Activated CD4-positive, alpha-beta T cell treated with anti-CD3 and anti-CD28 coated beads, Interleukin-2, amount 10 ng/mL, durations not matched to agents 7 days and 5 days (primary cell): ENCODE data around the gene LEMD2. TPM values are rescaled to one million over a fixed set of nuclear protein-coding genes. Genes with fewer than 3 reads are reported as not detected.
"Not testable (repeated sequence)": the region's sequence is repeated elsewhere in the genome, so short reads cannot be mapped to it uniquely, and the experiment has no call there.

Experiments
- CTCF ChIA-PET: fragments of 350-600 bp; sonication (Branson Sonifier 250); formaldehyde crosslinking; loops from one replicate; lab custom pipeline; 2021; ENCODE audit warnings: antibody characterized with exemption; lab: Charles Lee
- POLR2A ChIA-PET: fragments of 350-600 bp; sonication (Branson Sonifier 250); formaldehyde crosslinking; loops from one replicate; lab custom pipeline; 2021; ENCODE audit warnings: antibody characterized with exemption; lab: Charles Lee
- DNase-seq: peaks from one replicate; pipeline ENCODE4 v3.0.0-alpha.2; 2020
- H3K27ac Mint-ChIP-seq: one replicate; pipeline ENCODE4 v1.8.0; 2021; ENCODE audit warnings: mild to moderate bottlenecking, moderate library complexity, mixed read lengths
- H3K27me3 Mint-ChIP-seq: one replicate; pipeline ENCODE4 v1.8.0; 2021; ENCODE audit warnings: mixed read lengths
- H3K36me3 Mint-ChIP-seq: one replicate; pipeline ENCODE4 v1.8.0; 2021; ENCODE audit warnings: low read depth, mixed read lengths
- H3K4me1 Mint-ChIP-seq: one replicate; pipeline ENCODE4 v1.8.0; 2021; ENCODE audit warnings: mixed read lengths
- H3K4me3 Mint-ChIP-seq: one replicate; pipeline ENCODE4 v1.8.0; 2021; ENCODE audit warnings: mild to moderate bottlenecking, moderate library complexity, mixed read lengths
- H3K9me3 Mint-ChIP-seq: one replicate; pipeline ENCODE4 v1.8.0; 2021; ENCODE audit warnings: mixed read lengths
- total RNA-seq, 2 experiments: library from RNA; stranded (reverse); gene quantifications; one replicate each; pipeline ENCODE4 v1.2.3, GENCODE V29; 2021

LEMD2 gene
- total RNA-seq = 10 to 100 TPM; 73.1 to 74.1 TPM

DNA sequence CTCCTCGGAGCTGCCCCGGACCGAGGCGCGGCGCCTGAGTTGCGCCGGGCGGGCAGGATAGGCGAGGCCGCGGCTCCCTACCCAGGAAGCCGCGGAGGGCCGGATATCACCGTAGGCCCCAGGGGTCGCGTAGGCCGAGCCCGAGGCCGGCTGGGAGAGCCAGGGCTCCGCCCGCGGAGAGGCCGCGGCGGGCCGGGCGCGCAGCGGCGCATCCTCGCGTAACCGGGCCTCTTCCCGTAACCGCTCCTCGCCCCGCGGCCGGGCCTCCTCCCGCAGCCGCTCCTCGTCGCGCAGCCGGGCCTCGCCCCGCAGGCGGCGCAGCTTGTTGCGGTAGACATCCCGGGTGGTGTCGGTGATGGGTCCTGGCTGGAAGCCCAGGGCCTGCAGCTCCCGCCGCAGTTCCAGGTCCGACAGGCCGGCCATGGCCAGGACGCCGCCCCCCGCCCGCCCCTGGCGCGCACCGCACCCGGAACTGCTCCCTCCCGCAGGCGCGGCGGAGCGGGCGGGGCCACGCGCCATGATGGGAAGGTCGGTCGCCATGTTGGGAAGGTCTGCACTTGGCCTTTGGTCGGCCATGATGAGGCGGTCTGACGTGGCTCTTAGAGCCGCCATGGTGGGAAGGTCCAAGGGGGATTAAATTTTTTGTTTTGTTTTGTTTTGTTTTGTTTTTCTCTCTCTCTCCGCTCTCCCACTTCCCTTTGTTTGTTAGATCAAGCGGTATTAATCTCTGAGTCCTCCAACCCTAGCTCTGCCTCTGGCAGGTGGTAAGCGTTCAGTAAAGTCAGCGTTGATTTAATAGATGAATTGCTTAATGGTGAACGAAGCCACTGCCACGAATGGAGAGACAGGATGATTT lies at the start of gene LEMD2:
TSS of gene LEMD2 (minus strand) at position 437 of the 856 bp plus-strand sequence. CDS start at position 423, 14 bp downstream.
- Mint-ChIP-seq H3K27me3 (peaks cover 5% of the 10 kb centered on the region), H3K9me3 (no peaks in the 10 kb centered on the region), H3K4me1 (peaks cover 48% of the 10 kb centered on the region), H3K36me3 (peaks cover 26% of the 10 kb centered on the region), H3K27ac (peak within 1 kb of the TSS; percentile 95), H3K4me3 (peak within 1 kb of the TSS; percentile 85)
- ChIA-PET CTCF (interaction anchor here (0.5 to 1.1 kb wide), 2 partner anchors 106 to 126 kb away, joined by 3 to 4 read pairs; no protein-coding TSS in a partner anchor), POLR2A (no interaction called here)
- peak; percentile 89 for DNase-seq

DNA sequence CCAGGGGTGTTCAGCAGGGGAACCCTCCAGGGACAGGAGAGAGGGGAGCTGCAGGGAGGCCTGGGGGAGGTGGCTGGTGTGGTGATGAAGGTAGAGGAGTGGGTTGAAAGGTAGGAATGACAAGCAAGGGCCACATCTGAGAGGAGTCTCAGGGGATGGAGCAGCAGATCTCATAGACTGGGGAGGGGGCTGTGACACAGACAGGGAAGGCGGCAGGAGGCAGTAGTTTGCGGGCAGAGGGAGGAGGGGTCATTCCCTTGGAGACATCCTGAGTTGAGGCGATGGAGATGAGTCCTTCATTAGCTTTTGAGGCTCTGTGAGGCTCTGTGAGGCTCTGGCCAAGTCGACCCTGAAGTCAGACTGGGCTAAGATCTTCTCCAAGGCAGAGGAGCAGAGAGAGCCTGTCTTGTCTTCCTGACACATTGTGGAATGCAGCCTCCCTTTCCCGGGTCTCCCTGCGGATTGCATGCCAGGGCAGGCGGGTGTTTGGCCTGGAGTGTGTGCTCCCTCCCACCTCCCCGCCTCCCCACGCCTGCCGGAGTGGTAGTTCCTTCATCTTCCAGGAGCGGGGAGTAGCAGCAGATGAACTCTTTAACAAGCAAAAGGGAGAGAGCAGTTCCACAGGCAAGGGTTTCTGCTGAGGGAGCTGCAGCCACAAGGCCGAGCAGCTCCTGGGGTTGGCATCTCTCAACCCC lies 49.2 kb upstream of the LEMD2 start:
- CTCF ChIA-PET = interaction anchor here (1.2 to 4.4 kb wide), 3 partner anchors 14 to 190 kb away, joined by 3 to 37 read pairs (median 5); no protein-coding TSS in a partner anchor
- no peak overlapping the region for H3K4me3 Mint-ChIP-seq
- H3K27me3 Mint-ChIP-seq = peaks cover 18% of the 10 kb centered on the region

DNA sequence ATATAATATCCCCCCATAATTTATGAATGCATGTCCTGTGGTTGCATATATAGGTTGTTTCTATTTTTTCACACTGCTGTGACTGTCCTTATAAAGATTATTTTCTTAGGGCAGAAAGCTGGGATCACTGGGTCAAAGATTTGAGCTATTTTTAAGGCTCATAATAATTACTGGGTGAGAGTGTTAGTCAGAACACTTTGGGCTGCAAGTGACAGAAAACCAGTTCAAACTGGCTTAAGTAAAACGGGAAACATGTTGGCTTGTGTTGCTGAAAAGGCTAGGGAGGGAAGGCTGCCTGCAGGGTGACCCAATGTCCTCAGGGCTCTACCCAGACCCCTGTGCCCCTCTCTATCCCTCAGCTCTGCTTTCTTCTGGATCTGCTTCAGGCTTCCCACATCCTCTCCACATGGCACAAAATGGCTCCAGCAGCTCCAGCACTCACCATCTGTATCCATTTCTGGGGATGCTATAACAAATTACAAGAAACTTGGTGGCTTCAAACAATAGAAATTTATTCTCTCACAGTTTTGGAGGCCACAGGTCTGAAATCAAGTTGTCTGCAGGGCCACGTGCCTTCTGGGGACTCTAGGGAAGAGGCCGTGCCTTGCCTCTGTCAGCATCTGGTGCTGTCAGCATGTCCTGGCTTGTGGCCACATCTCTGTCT lies 48.0 kb upstream of the LEMD2 start:
- ChIA-PET CTCF (interaction anchor here (1.1 to 1.8 kb wide), 3 partner anchors 9 to 683 kb away, joined by 3 to 5 read pairs (median 4); no protein-coding TSS in a partner anchor), POLR2A (no interaction called here)
- Mint-ChIP-seq H3K4me3 (no peak overlapping the region), H3K27ac (no peak overlapping the region), H3K9me3 (peaks cover 2% of the 10 kb centered on the region), H3K36me3 (no peaks in the 10 kb centered on the region), H3K4me1 (peaks cover 20% of the 10 kb centered on the region), H3K27me3 (peaks cover 16% of the 10 kb centered on the region)
- DNase-seq = no peak

More for the DNA sequence above, 49.2 kb upstream of the LEMD2 start:
- Mint-ChIP-seq H3K36me3 (no peaks in the 10 kb centered on the region), H3K27ac (no peak overlapping the region), H3K4me1 (peaks cover 20% of the 10 kb centered on the region), H3K9me3 (peaks cover 2% of the 10 kb centered on the region)
- POLR2A ChIA-PET = no interaction called here
- no peak for DNase-seq

DNA sequence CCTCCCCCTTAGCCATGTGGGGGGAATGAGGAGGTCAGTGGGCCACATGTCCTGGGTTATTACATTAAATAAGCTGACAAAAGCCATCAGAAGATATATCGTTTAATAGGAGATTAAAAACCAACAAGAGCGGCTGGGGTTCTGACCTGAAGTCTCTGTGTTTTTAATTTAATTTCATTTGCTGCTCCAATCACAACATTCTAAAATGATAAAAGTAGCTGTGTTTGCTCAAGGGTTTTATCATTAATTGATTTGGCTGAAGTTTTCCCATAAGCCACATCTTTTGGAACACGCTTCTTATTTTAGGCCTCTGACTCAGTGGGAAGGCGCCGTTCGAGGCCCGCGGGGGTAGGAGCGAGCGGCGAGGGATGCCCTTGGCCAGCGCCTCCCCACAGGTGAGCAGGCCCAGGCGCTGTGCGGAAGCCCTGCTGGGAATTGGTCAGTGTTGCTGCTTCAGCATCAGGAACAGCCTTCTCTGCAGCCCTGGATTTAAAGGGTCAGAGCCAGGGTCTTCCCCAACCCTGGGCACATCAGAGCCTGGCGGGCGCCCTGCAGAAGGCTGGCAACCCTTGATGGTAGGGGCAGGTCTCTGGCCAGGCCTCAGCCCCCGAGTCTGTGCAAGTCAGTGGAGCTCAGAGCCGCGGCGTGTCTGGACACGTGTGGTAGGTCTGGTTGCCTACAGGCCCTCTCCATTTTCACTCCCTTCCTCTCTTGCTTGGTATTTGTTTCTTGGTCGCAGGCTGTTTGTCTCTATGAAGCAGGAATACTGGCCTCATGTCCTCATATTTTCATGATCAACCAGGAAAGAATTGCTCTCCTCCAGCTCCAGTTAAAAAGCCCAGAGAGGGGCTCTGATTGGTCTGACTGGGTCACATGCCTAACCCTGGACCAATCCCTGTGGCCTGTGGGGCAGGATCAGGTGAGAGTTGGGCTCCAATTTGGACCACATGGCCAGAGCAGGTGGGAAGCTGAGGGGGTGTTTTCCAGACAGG lies 45.8 kb upstream of the LEMD2 start:
- CTCF ChIA-PET = no interaction called here

DNA sequence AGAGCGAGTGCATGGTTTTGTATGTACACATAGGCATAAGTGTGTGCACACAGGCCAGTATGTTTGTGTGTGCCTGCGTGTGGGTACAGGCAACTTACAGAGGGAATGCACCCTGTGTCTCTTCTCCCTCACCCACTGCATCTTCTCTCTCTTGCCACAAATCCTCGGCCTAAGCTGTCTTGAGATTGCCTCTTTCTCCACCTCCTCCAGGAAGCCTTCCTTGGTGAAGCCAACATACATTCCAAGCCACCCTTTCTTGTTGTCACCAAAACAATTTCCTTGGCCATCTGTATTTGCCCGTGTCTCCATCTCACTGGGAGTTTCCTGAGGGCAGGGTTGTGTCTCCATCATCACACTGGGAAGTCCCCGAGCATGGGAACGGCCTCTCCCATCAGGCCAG lies 44.7 kb upstream of the LEMD2 start:
- Mint-ChIP-seq H3K36me3 (no peaks in the 10 kb centered on the region), H3K4me1 (no peaks in the 10 kb centered on the region), H3K4me3 (no peak overlapping the region), H3K9me3 (peaks cover 2% of the 10 kb centered on the region), H3K27ac (no peak overlapping the region), H3K27me3 (peaks cover 28% of the 10 kb centered on the region)
- ChIA-PET CTCF (no interaction called here), POLR2A (no interaction called here)
- no peak for DNase-seq

More for the DNA sequence above, 45.8 kb upstream of the LEMD2 start:
- peaks cover 2% of the 10 kb centered on the region for H3K9me3 Mint-ChIP-seq
- H3K4me1 Mint-ChIP-seq = peaks cover 8% of the 10 kb centered on the region
- no peak overlapping the region for H3K27ac Mint-ChIP-seq
- no peaks in the 10 kb centered on the region for H3K36me3 Mint-ChIP-seq
- no peak for DNase-seq
- POLR2A ChIA-PET = no interaction called here
- H3K4me3 Mint-ChIP-seq = no peak overlapping the region
- peaks cover 21% of the 10 kb centered on the region for H3K27me3 Mint-ChIP-seq

DNA sequence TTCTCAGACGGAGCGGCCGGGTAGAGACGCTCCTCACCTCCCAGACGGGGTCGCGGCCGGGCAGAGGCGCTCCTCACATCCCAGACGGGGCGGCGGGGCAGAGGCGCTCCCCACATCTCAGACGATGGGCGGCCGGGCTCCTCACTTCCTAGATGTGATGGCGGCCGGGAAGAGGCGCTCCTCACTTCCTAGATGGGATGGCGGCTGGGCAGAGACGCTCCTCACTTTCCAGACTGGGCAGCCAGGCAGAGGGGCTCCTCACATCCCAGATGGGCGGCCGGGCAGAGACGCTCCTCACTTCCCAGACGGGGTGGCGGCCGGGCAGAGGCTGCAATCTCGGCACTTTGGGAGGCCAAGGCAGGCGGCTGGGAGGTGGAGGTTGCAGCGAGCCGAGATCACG lies 43.9 kb upstream of the LEMD2 start:
- peaks cover 31% of the 10 kb centered on the region for H3K27me3 Mint-ChIP-seq
- H3K4me1 Mint-ChIP-seq, H3K4me3 Mint-ChIP-seq, CTCF ChIA-PET, POLR2A ChIA-PET, H3K36me3 Mint-ChIP-seq, H3K27ac Mint-ChIP-seq, DNase-seq, H3K9me3 Mint-ChIP-seq: not testable (repeated sequence)

DNA sequence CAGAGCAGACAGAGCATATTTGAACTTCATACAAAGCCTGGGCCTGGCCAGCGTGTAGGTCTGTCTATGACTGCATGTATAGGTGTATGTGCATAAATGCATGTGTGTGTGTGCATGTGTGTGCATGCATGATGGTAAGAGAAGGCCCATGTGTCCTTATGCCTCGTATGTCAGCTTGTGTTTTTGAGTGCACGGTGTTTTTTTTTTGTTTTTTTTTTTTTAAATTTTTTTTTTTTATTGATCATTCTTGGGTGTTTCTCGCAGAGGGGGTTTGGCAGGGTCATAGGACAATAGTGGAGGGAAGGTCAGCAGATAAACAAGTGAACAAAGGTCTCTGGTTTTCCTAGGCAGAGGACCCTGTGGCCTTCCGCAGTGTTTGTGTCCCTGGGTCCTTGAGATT lies 42.8 kb upstream of the LEMD2 start:
- H3K9me3 Mint-ChIP-seq, POLR2A ChIA-PET: not testable (repeated sequence)

DNA sequence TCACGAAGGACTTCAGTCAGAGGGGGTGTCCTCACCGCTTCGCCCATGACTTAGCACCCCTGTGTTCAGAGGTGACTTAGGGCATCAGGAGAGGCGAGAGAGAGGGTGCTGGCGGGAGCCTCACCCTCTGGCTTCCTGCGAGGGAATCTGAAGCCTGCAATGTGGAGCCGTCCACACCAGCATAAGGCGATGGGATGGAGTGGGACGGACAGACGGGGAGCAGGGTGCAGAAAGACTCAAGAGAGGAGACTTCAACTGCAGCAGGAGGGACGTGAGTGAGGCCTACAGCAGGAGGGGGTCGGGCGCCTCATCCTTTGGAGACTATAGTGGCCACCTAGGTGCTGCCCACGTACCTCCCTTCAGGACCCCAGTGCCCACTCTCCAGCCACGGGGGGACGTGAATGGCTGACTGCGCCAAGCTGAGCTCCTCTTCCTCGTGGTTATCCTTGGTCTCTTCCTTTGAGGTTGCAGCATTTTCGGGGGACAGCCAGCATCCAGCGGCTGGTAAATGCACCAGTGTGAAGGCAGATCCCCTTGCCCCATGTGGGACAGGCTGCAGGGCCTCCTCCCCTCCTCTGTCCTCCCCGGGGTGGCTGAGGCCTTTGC lies 41.8 kb upstream of the LEMD2 start:
- CTCF ChIA-PET = no interaction called here
- H3K4me3 Mint-ChIP-seq = no peak overlapping the region
- H3K9me3 Mint-ChIP-seq = no peaks in the 10 kb centered on the region
- H3K4me1 Mint-ChIP-seq = no peaks in the 10 kb centered on the region
- H3K27ac Mint-ChIP-seq = no peak overlapping the region
- POLR2A ChIA-PET = no interaction called here
- H3K27me3 Mint-ChIP-seq = peaks cover 20% of the 10 kb centered on the region
- no peak for DNase-seq
- H3K36me3 Mint-ChIP-seq = no peaks in the 10 kb centered on the region

More for the DNA sequence above, 42.8 kb upstream of the LEMD2 start:
- H3K36me3 Mint-ChIP-seq, CTCF ChIA-PET, H3K27ac Mint-ChIP-seq, H3K4me1 Mint-ChIP-seq, H3K4me3 Mint-ChIP-seq, DNase-seq: not testable (repeated sequence)
- peaks cover 26% of the 10 kb centered on the region for H3K27me3 Mint-ChIP-seq

DNA sequence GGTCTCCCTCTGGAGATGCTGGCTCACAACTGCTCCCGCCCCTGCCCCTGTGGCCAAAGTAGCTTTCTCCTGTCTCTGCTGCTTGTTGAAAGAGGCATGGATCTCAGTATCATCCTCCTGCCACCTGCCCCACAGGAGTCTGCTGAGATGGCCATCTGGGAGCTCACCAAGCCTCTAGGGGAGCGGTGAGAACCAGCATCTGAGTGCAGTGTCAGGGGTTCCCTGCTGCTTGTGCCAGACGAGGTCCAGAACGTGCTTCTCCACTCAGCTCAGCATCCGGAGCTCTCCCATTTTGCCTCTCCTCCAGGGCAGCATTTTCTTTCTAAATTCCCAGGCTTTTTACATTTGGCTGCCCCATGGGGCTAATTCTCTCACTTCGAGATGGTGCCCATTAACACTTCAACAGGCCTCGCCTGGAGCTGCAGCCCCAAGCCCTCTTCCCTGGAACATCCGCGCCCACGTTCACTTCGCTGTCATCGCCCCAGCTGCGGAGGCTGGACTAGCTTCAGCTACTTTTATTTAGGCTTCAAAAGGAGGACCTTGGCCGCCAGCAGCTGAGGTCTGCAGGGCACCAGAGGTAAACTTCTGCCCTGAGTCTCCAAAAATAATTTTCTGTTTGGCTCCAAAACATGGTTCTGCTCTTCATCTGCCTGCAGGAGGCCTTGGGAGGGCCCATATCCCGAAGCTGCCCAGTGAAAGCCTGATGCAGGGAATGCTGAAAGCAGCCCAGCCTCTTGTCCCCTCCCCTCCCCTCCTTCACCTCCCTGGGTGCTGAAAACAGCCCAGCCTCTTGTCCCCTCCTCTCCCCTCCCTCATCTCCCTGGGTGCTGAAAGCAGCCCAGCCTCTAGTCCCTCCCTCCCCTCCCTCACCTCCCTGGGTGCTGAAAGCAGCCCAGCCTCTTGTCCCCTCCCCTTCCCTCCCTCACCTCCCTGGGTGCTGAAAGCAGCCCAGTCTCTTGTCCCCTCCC lies 40.1 kb upstream of the LEMD2 start:
- peaks cover 20% of the 10 kb centered on the region for H3K27me3 Mint-ChIP-seq
- no peak overlapping the region for H3K27ac Mint-ChIP-seq
- H3K9me3 Mint-ChIP-seq = no peaks in the 10 kb centered on the region
- ChIA-PET CTCF (interaction anchor here (2.1 kb wide), 1 partner anchor 12 kb away, joined by 5 read pairs; no protein-coding TSS in a partner anchor), POLR2A (no interaction called here)
- no peaks in the 10 kb centered on the region for H3K36me3 Mint-ChIP-seq
- H3K4me1 Mint-ChIP-seq = no peaks in the 10 kb centered on the region
- H3K4me3 Mint-ChIP-seq = no peak overlapping the region
- DNase-seq = no peak

DNA sequence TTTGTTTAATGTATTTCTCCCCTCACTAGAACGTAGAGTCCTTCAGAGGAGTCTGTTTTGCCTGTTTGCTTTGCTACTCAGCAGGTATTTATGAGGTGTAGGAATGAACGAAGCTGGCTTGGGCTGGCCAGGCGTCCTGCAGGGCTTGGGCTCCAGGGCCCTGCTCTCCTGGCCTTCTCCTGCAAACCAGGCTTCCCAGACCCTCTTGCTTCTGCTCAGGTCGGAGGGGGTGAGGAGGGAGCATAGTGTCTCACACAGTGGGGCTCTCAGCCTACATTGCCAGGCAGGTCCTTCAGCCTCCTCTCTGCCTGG lies 39.5 kb upstream of the LEMD2 start:
- Mint-ChIP-seq H3K9me3 (no peaks in the 10 kb centered on the region), H3K36me3 (no peaks in the 10 kb centered on the region), H3K27me3 (peaks cover 20% of the 10 kb centered on the region), H3K27ac (no peak overlapping the region), H3K4me1 (no peaks in the 10 kb centered on the region), H3K4me3 (no peak overlapping the region)
- ChIA-PET POLR2A (no interaction called here), CTCF (interaction anchor here (2.1 kb wide), 1 partner anchor 12 kb away, joined by 5 read pairs; no protein-coding TSS in a partner anchor)
- no peak for DNase-seq
